MCF 10A (cell line): ENCODE results near the gene PPM1J. TPM values are rescaled to one million over a fixed set of nuclear protein-coding genes. Genes with fewer than 3 reads are reported as not detected.

Experiments used
- BruUV-seq: library from RNA; stranded (reverse); fragments of 400-500 nt; replicated peaks from 2 replicates; lab custom pipeline; 2021; lab: Mats Ljungman, UMichigan
- CTCF ChIA-PET: fragments of 300-600 bp; sonication (Branson Sonifier 250); formaldehyde crosslinking; extraction: SDS; loops from one replicate; lab custom pipeline; 2021; ENCODE audit warnings: antibody characterized with exemption, inconsistent platforms; lab: Yijun Ruan, JAX
- POLR2A ChIA-PET: fragments of 300-600, 350-650 bp; sonication (Branson Sonifier 250); formaldehyde crosslinking; extraction: SDS; loops from one replicate; lab custom pipeline; 2020; ENCODE audit warnings: antibody characterized with exemption, inconsistent platforms; lab: Yijun Ruan, JAX
- DNase-seq: peaks from one replicate; pipeline ENCODE4 v3.0.0-alpha.2; 2018; ENCODE audit not compliant: unreplicated experiment
- H3K27ac Mint-ChIP-seq: one replicate; pipeline ENCODE4 v1.8.0; 2022; ENCODE audit warnings: mild to moderate bottlenecking, low read depth, mixed read lengths; ENCODE audit not compliant: unreplicated experiment
- H3K27me3 Mint-ChIP-seq: one replicate; pipeline ENCODE4 v1.8.0; 2022; ENCODE audit warnings: mixed read lengths; ENCODE audit not compliant: insufficient read depth, unreplicated experiment
- H3K36me3 Mint-ChIP-seq: one replicate; pipeline ENCODE4 v1.8.0; 2022; ENCODE audit warnings: mild to moderate bottlenecking, moderate library complexity, mixed read lengths; ENCODE audit not compliant: insufficient read depth, unreplicated experiment
- H3K4me1 Mint-ChIP-seq: one replicate; pipeline ENCODE4 v1.8.0; 2022; ENCODE audit warnings: mixed read lengths; ENCODE audit not compliant: insufficient read depth, unreplicated experiment
- H3K4me3 Mint-ChIP-seq: one replicate; pipeline ENCODE4 v1.8.0; 2022; ENCODE audit warnings: mild to moderate bottlenecking, moderate library complexity, mixed read lengths; ENCODE audit not compliant: unreplicated experiment
- H3K9me3 Mint-ChIP-seq: one replicate; pipeline ENCODE4 v1.8.0; 2022; ENCODE audit warnings: mixed read lengths; ENCODE audit not compliant: unreplicated experiment
- intact Hi-C: fragments of 100-400 bp; cut with micrococcal nuclease; formaldehyde crosslinking; loops from 2 replicates; pipeline ENCODE4 v1.14.1; 2022
- total RNA-seq: library from RNA; stranded (reverse); gene quantifications from 2 replicates; pipeline ENCODE4 v1.2.3, GENCODE V29; 2022
- TF ChIP-seq, protein P1 (sequence below): fragments of 200-600 bp; IDR thresholded peaks from one replicate; pipeline ENCODE4 v1.8.0; 2022; ENCODE audit warnings: antibody characterized with exemption, mild to moderate bottlenecking; ENCODE audit not compliant: unreplicated experiment

Gene PPM1J
- total RNA-seq, 1 experiment from 2014 or later: 1.5 TPM

DNA sequence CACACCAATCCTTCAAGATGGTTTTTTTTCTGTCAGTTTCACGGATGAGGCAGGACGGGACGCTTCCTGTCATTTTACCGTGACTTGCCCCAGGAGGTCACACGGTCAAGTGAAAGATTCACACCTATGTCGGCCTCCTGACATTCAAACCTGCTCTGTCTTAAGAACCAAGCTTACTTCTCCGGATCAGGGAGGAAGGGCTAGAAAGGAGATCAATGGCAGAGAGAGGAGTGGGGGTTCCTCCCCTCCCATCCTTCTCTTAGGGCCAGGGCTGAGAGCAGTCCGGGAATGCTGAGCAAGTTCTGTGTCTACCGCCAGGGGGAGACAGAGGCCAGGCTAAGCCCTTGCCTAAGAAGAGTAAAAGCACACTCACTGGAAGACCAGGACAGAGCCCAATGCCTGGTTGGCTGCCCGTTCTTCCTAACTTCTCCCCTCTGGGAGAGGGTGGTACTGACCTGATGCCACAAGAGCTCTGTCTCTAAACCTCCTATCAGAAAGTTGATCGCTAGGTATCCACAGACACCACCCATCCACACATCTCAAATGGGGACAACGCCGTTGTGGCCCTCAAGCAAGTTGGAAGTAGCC lies 1.1 kb upstream of the PPM1J start:
- CTCF ChIA-PET: interaction anchor here (0.6 to 15.1 kb wide), 94 partner anchors 8 to 1571 kb away, joined by 3 to 838 read pairs (median 4); partner anchors contain the start of genes HIPK1, LRIG2 and MOV10
- Mint-ChIP-seq H3K9me3 (no peaks in the 10 kb centered on the region), H3K4me1 (peaks cover 5% of the 10 kb centered on the region), H3K27ac (no peak overlapping the region), H3K36me3 (no peaks in the 10 kb centered on the region), H3K27me3 (no peaks in the 10 kb centered on the region), H3K4me3 (peak overlapping the region; percentile 75)
- intact Hi-C loops: loop anchor here (1.0 to 5.0 kb wide), 4 partner anchors 88 to 357 kb away; partner anchors contain the start of gene LRIG2
- BruUV-seq: no TSS peak
- POLR2A ChIA-PET: interaction anchor here (0.6 to 3.8 kb wide), 19 partner anchors 11 to 360 kb away, joined by 3 to 32 read pairs (median 7); partner anchors contain the start of genes CAPZA1, CTTNBP2NL, LRIG2 and MOV10
- TF ChIP-seq, protein P1, sequence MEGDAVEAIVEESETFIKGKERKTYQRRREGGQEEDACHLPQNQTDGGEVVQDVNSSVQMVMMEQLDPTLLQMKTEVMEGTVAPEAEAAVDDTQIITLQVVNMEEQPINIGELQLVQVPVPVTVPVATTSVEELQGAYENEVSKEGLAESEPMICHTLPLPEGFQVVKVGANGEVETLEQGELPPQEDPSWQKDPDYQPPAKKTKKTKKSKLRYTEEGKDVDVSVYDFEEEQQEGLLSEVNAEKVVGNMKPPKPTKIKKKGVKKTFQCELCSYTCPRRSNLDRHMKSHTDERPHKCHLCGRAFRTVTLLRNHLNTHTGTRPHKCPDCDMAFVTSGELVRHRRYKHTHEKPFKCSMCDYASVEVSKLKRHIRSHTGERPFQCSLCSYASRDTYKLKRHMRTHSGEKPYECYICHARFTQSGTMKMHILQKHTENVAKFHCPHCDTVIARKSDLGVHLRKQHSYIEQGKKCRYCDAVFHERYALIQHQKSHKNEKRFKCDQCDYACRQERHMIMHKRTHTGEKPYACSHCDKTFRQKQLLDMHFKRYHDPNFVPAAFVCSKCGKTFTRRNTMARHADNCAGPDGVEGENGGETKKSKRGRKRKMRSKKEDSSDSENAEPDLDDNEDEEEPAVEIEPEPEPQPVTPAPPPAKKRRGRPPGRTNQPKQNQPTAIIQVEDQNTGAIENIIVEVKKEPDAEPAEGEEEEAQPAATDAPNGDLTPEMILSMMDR: peak; percentile 97
- DNase-seq: peak; percentile 91

DNA sequence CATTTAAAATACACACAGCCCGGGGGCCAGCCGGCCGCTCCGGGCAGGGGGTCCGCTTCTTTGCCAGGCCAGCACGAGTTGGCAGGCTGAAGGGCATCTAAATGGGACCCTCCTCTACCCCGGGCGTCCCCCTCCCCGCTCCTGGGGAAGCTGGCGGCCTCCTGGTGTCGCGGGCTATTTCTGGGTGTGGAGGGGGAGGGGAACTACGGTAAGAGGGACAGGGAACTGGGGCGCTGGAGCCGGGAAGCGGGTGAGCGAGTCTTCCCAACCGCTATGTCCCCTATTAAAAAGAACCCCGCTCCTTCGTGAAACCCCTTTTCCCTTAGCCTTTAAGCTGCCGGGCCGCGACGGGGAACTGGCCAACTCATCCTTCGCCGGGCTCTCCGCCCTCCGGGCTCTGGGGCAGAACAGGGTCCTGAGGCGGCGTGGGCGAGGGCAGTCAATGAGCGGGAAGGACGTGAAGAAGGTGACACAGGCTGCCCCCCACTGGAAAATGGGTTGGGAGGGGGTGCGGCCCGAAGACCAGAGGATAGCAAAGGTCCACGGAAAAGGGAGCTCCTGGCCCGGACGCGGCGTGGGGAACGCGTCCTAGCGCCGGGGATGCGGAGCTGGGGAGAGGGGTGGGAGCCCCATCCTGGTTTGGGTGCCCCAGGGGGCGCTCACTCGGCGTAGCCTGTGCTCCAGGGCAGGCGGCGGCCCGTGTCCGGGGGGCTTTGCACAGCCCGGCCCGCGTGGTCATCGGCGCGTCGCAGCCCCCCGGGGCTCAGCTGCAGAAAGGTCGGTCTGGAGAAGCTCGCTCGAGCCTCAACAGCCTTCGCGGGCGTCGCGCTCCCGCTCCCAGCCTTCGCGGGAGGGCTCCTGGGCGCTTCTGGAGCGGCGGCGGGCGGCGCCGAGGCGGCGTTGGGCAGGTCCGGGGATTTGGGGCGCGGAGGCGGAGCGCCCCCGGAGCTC lies 544 bp downstream of the PPM1J start:
- CTCF ChIA-PET: interaction anchor here (0.6 to 15.1 kb wide), 34 partner anchors 15 to 397 kb away, joined by 3 to 838 read pairs (median 5); partner anchors contain the start of genes LRIG2 and MOV10
- H3K9me3 Mint-ChIP-seq: no peaks in the 10 kb centered on the region
- H3K4me1 Mint-ChIP-seq: peaks cover 5% of the 10 kb centered on the region
- DNase-seq: no peak
- no peaks in the 10 kb centered on the region for H3K27me3 Mint-ChIP-seq
- no peak overlapping the region for H3K27ac Mint-ChIP-seq
- no peaks in the 10 kb centered on the region for H3K36me3 Mint-ChIP-seq
- POLR2A ChIA-PET: interaction anchor here (0.7 to 3.8 kb wide), 24 partner anchors 10 to 362 kb away, joined by 3 to 32 read pairs (median 6); partner anchors contain the start of genes CAPZA1, CTTNBP2NL, LRIG2 and MOV10
- TF ChIP-seq, protein P1: no peak
- no TSS peak for BruUV-seq
- intact Hi-C loops: loop anchor here (5.0 kb wide), 1 partner anchor 168 kb away; no protein-coding TSS in a partner anchor
- H3K4me3 Mint-ChIP-seq: peak overlapping the region; percentile 75

DNA sequence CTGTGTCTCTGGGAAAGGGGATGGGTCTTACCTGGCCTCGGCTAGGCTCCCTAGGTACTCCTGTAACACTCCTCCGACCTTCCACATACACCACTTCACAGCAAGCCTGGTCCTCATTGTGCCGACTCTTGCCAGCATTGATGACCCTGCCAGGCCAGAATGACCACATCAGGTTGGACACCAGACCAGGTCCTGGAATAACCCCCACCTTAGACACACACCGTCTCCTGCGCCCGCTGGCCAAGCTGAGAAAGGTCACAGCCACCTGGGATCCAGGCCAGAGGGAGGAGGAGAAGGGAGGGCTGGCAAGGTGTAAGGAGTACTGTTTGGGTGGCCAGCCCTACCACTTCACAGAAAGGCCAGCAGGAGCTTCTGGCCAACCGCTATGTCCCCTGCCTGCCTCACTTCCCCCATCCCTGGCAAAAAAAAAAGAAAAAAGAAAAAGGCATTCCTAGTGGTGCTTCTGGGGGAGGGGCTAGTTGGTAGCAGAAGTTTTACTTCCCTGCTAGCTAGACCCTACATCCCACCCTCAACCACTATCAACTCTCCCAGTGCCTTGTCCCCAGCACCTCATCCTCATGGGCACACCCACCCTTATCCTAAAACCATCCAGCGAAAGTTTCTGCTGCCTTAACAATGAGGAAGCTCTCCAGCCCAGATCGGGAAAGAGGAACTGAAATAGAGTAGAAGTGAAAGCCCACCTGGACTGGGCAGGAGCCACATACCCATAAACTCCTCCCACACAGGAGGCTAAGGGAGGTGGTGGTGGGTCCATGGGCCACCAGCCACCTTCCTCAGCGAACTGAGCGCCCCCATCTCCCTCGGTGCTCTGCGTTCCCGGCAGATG lies 1.4 kb downstream of the PPM1J start:
- BruUV-seq: no TSS peak
- no peak for DNase-seq
- H3K4me3 Mint-ChIP-seq: no peak overlapping the region
- H3K27ac Mint-ChIP-seq: no peak overlapping the region
- TF ChIP-seq, protein P1: no peak
- no peaks in the 10 kb centered on the region for H3K27me3 Mint-ChIP-seq
- H3K9me3 Mint-ChIP-seq: no peaks in the 10 kb centered on the region
- H3K36me3 Mint-ChIP-seq: no peaks in the 10 kb centered on the region
- H3K4me1 Mint-ChIP-seq: peaks cover 4% of the 10 kb centered on the region
- ChIA-PET CTCF (interaction anchor here (0.5 to 15.1 kb wide), 8 partner anchors 42 to 359 kb away, joined by 3 to 838 read pairs (median 4); partner anchors contain the start of genes CAPZA1 and LRIG2), POLR2A (interaction anchor here (2.0 to 2.8 kb wide), 2 partner anchors 94 to 317 kb away, joined by 7 to 14 read pairs; partner anchors contain the start of genes CAPZA1, CTTNBP2NL and ST7L)
- intact Hi-C loops: no loop called here
